Pancreas (tissue), 10 donors: ENCODE results near the gene BCOR. TPM values are rescaled to one million over a fixed set of nuclear protein-coding genes. Genes with fewer than 3 reads are reported as not detected.

Experiments used
- ATAC-seq, 4 donors: fragments of 200-7000 bp; cut with Tn5 transposase; one replicate each; pipeline versions ENCODE4 v1.8.0 to v1.9.1; 2020; ENCODE audit warnings: mild to moderate bottlenecking in 4 of 4, moderate library complexity in 4 of 4
- DNase-seq, 6 donors: peaks; one replicate each; pipeline ENCODE4 v3.0.0-alpha.2; 2020
- FAIRE-seq: peaks from 2 replicates; lab custom pipeline; 2012; peaks lifted over from hg19 to GRCh38; lab: Jason Lieb, UNC
- H3K27ac ChIP-seq, 4 donors: fragments of 200-600 bp; sonication (generic); 1 replicate in 3 of 4; 2 replicates in 1 of 4; pipeline versions ENCODE4 v1.5.0 to v1.8.0; 2020
- H3K27me3 ChIP-seq, 4 donors: fragments of 200-600 bp; one replicate each; pipeline ENCODE4 v1.8.0; 2021
- H3K36me3 ChIP-seq, 3 donors: fragments of 200-600 bp; sonication (generic) in 1 of 3; one replicate each; pipeline versions ENCODE4 v1.5.0 to v1.8.0; 2020 to 2021
- H3K4me1 ChIP-seq, 3 donors: fragments of 200-600 bp; one replicate each; pipeline ENCODE4 v1.8.0; 2021
- H3K4me3 ChIP-seq, 4 donors: fragments of 200-600 bp; sonication (generic) in 2 of 4; one replicate each; pipeline versions ENCODE4 v1.5.0 to v1.8.0; 2020 to 2021
- H3K9me3 ChIP-seq, 4 donors: fragments of 200-600 bp; one replicate each; pipeline ENCODE4 v1.8.0; 2021
- CTCF ChIP-seq, 4 donors: fragments of 200-600 bp; sonication (generic) in 3 of 4; IDR thresholded peaks; one replicate each; pipeline versions ENCODE4 v1.5.0 to v1.8.0; 2021; ENCODE audit warnings: antibody characterized with exemption in 4 of 4
- WGBS, 2 donors: extraction: QIAGEN DNeasy Blood & Tissue Kit; methylation state at CpG; one replicate each; pipeline ENCODE4 v1.1.7; 2013; 5-methylcytosine and 5-hydroxymethylcytosine counted together
- intact Hi-C, 3 donors: fragments of 100-400 bp; cut with DNase I; formaldehyde crosslinking; loops; one replicate each; pipeline versions ENCODE4 v1.11.1 to v1.14.2; 2022
- polyA plus RNA-seq, 2 donors: library from polyadenylated mRNA; stranded (reverse); fragments of 200-250 nt; gene quantifications; one replicate each; pipeline ENCODE4 v1.2.3, GENCODE V29; 2013
- total RNA-seq, 6 donors: library from RNA; stranded (reverse); fragmentation: NEBNext Ultra II Directional in 4 of 6; extraction: Animal tissue kit (Norgen Biotek cat#: 25700) in 4 of 6; gene quantifications; one replicate each; pipeline versions ENCODE4 v1.2.1 to v1.2.4, GENCODE V29; 2021 to 2023
- donor health status: healthy with polysubstance abuse.
- donor health status: DM: no; HTN: no; CAD: no; lungs with moderate emphysema.
- donor health status: DM: no; HTN: no; CAD: no.
- donor health status: control.
- donor health status: control.
- donor health status: Bipolar disorder and iron deficiency.
- donor health status: DM: yes; HTN: yes; CAD: no.
- donor health status: DM: no; HTN: no; CAD: no.
- donor health status: DM: no; HTN: no; CAD: no.
- donor health status: DM: yes; HTN: yes; CAD: no.

Gene BCOR
- total and polyA plus RNA-seq, 8 donors, result 6.3 to 18.4 (median 13.0) TPM

GRCh38 chrX:40088803-40089540 is 8.8 kb downstream of the BCOR start:
- Histone ChIP-seq H3K36me3 (no peaks in the 10 kb centered on the region), H3K4me3 (no peak overlapping the region), H3K27me3 (no peaks in the 10 kb centered on the region), H3K27ac (peak overlapping the region in 1 of 4 donors; percentile 54), H3K9me3 (no peaks in the 10 kb centered on the region), H3K4me1 (peaks cover 0 to 33% (median 0%) of the 10 kb centered on the region in 3 donors)
- ATAC-seq (no peak), FAIRE-seq (no peak), DNase-seq (peak in 1 of 6 donors; percentile 20)
- 29 to 34% methylated on average over 9 of the region's 9 CpGs for WGBS, 2 donors
- TF ChIP-seq CTCF (IDR thresholded peaks at IDR 0.05), result no peak
- intact Hi-C loops, result no loop called here

GRCh38 chrX:40088299-40088625 is 9.5 kb downstream of the BCOR start:
- no peak for FAIRE-seq
- no peak for ATAC-seq
- TF ChIP-seq CTCF (IDR thresholded peaks at IDR 0.05), result no peak
- H3K4me3 ChIP-seq, result no peak overlapping the region
- H3K27me3 ChIP-seq, result peaks cover 0 to 6% (median 0%) of the 10 kb centered on the region in 4 donors
- H3K9me3 ChIP-seq, result no peaks in the 10 kb centered on the region
- intact Hi-C loops, result no loop called here
- H3K27ac ChIP-seq, result peak overlapping the region in 1 of 4 donors; percentile 9
- WGBS, 2 donors, result 13 to 41% methylated on average over 5 of the region's 5 CpGs
- DNase-seq, result no peak
- H3K36me3 ChIP-seq, result no peaks in the 10 kb centered on the region
- peaks cover 0 to 36% (median 0%) of the 10 kb centered on the region in 3 donors for H3K4me1 ChIP-seq

GRCh38 chrX:40087425-40088298 is 10.1 kb downstream of the BCOR start:
- Histone ChIP-seq H3K4me1 (peaks cover 0 to 36% (median 0%) of the 10 kb centered on the region in 3 donors), H3K9me3 (no peaks in the 10 kb centered on the region), H3K27me3 (peaks cover 0 to 9% (median 0%) of the 10 kb centered on the region in 4 donors), H3K36me3 (no peaks in the 10 kb centered on the region), H3K4me3 (no peak overlapping the region), H3K27ac (peak overlapping the region in 2 of 4 donors; percentile 70 to 71)
- FAIRE-seq (no peak), ATAC-seq (no peak), DNase-seq (peak in 1 of 6 donors; percentile 16)
- TF ChIP-seq CTCF (IDR thresholded peaks at IDR 0.05), result no peak
- 20 to 41% methylated on average over 13 of the region's 13 CpGs for WGBS, 2 donors
- intact Hi-C loops, result no loop called here

GRCh38 chrX:40086569-40087335 is 11.0 kb downstream of the BCOR start:
- H3K27ac ChIP-seq, result peak overlapping the region; percentile 17 to 71 (median 60)
- DNase-seq, result peak in 3 of 6 donors; percentile 31 to 53 (median 39)
- FAIRE-seq, result no peak

More at GRCh38 chrX:40086569-40087335, 11.0 kb downstream of the BCOR start:
- no peaks in the 10 kb centered on the region for H3K36me3 ChIP-seq
- ATAC-seq, result peak; percentile 28 to 57 (median 48)
- H3K9me3 ChIP-seq, result no peaks in the 10 kb centered on the region
- TF ChIP-seq CTCF (IDR thresholded peaks at IDR 0.05), result no peak
- intact Hi-C loops, result no loop called here
- H3K4me3 ChIP-seq, result no peak overlapping the region
- peaks cover 0 to 9% (median 0%) of the 10 kb centered on the region in 4 donors for H3K27me3 ChIP-seq
- peaks cover 0 to 39% (median 0%) of the 10 kb centered on the region in 3 donors for H3K4me1 ChIP-seq
- 14 to 25% methylated on average over 30 of the region's 30 CpGs for WGBS, 2 donors
